Nephron progenitor cell (in vitro differentiated cells): ENCODE results near the gene ATP8B4.

Experiments used
- DNase-seq: peaks from one replicate; pipeline ENCODE4 v3.0.0; 2021
- H3K27ac Mint-ChIP-seq: 2 replicates; pipeline ENCODE4 v1.8.0; 2021; ENCODE audit warnings: mild to moderate bottlenecking, moderate library complexity, mixed read lengths
- H3K27me3 Mint-ChIP-seq: 2 replicates; pipeline ENCODE4 v1.8.0; 2021; ENCODE audit warnings: mild to moderate bottlenecking, low read depth, mixed read lengths; ENCODE audit not compliant: poor library complexity
- H3K36me3 Mint-ChIP-seq: 2 replicates; pipeline ENCODE4 v1.8.0; 2021; ENCODE audit warnings: low read depth, mixed read lengths
- H3K4me1 Mint-ChIP-seq: 2 replicates; pipeline ENCODE4 v1.8.0; 2021; ENCODE audit warnings: mixed read lengths
- H3K4me3 Mint-ChIP-seq: 2 replicates; pipeline ENCODE4 v1.8.0; 2021; ENCODE audit warnings: mild to moderate bottlenecking, moderate library complexity, mixed read lengths
- H3K9me3 Mint-ChIP-seq: 2 replicates; pipeline ENCODE4 v1.8.0; 2021; ENCODE audit warnings: mild to moderate bottlenecking, moderate library complexity, mixed read lengths
- TF ChIP-seq, protein P1 (sequence below): fragments of 200-600 bp; sonication (generic); IDR thresholded peaks from 2 replicates; pipeline ENCODE4 v1.5.0; 2021; ENCODE audit warnings: antibody characterized with exemption

ATP8B4 gene

DNA sequence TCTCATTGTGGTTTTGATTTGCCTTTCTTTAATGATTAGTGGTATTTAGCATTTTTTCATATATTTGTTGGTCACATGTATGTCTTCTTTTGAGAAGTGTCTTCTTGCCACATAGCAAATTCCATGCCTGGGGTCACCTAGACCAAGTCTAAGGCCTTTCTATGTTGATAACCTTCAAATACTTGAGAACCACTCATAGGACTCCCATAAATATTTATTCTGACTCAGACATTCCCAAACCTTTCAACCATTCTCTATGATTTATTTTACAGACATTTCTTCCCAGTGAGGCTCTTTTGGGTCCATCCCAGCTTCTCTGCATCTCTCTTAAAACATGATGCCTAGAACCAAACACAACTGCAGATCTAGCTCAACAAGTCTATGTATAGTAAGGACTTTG is 69.2 kb downstream of the ATP8B4 start:
- DNase-seq = no peak
- no peak overlapping the region for H3K27ac Mint-ChIP-seq
- H3K4me3 Mint-ChIP-seq = no peak overlapping the region
- peaks cover 3% of the 10 kb centered on the region for H3K36me3 Mint-ChIP-seq
- TF ChIP-seq, protein P1, sequence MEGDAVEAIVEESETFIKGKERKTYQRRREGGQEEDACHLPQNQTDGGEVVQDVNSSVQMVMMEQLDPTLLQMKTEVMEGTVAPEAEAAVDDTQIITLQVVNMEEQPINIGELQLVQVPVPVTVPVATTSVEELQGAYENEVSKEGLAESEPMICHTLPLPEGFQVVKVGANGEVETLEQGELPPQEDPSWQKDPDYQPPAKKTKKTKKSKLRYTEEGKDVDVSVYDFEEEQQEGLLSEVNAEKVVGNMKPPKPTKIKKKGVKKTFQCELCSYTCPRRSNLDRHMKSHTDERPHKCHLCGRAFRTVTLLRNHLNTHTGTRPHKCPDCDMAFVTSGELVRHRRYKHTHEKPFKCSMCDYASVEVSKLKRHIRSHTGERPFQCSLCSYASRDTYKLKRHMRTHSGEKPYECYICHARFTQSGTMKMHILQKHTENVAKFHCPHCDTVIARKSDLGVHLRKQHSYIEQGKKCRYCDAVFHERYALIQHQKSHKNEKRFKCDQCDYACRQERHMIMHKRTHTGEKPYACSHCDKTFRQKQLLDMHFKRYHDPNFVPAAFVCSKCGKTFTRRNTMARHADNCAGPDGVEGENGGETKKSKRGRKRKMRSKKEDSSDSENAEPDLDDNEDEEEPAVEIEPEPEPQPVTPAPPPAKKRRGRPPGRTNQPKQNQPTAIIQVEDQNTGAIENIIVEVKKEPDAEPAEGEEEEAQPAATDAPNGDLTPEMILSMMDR = no peak
- H3K9me3 Mint-ChIP-seq = peaks cover 9% of the 10 kb centered on the region
- no peaks in the 10 kb centered on the region for H3K4me1 Mint-ChIP-seq
- H3K27me3 Mint-ChIP-seq = peaks cover 2% of the 10 kb centered on the region

DNA sequence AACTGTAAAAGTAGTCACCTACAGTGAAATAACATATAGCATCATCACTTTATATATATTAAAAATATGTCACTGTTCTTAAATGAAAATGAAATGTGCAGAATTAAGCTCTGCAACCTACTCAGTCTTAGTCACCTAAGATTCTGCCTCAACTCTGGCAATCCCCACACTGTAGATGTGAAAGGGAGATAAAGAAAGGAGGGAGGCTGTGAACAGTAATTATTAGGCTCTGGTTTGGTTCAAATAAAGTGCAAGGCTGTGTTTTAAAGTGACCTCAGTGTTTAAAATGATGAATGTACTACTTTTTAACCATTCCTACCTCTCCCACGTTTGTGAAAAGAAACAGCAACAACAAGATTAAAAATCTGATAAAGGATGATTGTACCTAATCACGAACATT is 72.2 kb downstream of the ATP8B4 start:
- Mint-ChIP-seq H3K27me3 (peaks cover 2% of the 10 kb centered on the region), H3K4me1 (no peaks in the 10 kb centered on the region), H3K4me3 (no peak overlapping the region), H3K9me3 (peaks cover 20% of the 10 kb centered on the region), H3K36me3 (peaks cover 11% of the 10 kb centered on the region), H3K27ac (no peak overlapping the region)
- no peak for DNase-seq
- TF ChIP-seq, protein P1 = no peak

DNA sequence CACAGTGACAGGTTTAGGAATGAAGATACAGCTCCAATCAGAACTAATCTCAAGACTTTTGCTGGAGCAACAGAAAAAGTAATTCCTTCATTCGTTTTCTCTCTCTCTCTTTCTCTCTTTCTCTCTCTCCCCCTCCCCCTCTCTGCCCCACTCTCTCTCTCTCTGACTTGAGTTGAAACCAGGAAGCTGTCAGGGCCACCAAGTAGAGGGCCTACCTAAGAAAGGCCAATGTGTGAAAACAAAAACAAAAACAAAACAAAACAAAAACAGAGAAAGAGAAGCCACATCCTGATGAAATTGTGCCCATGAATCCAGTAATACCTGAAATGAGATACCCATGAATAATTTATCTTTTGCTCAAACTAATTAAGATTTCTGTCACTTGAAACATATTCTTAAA is 72.9 kb downstream of the ATP8B4 start:
- Mint-ChIP-seq H3K9me3 (peaks cover 25% of the 10 kb centered on the region), H3K27ac (no peak overlapping the region), H3K4me1 (no peaks in the 10 kb centered on the region), H3K4me3 (no peak overlapping the region), H3K36me3 (peaks cover 11% of the 10 kb centered on the region), H3K27me3 (peaks cover 2% of the 10 kb centered on the region)
- DNase-seq = no peak
- TF ChIP-seq, protein P1 = no peak

DNA sequence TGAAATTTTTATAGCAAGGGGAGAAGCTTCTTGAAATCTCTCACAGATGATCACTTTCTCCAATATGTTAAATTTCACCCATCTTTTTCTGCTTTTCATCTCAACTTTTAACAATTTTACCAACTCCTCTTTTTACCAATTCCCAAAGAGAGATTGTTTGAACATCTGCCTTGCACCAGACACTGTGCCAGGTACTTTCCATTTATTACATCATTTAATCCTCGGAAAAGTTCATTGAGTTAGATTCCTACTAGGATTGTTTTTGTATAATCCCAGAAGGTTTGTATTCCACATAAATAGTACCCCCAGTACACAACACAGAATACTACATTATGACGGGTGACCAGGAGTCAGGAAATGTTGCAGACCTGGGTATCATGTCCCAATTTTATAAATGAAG is 74.1 kb downstream of the ATP8B4 start:
- Mint-ChIP-seq H3K27ac (no peak overlapping the region), H3K4me1 (no peaks in the 10 kb centered on the region), H3K27me3 (peaks cover 2% of the 10 kb centered on the region), H3K9me3 (peaks cover 25% of the 10 kb centered on the region), H3K36me3 (peaks cover 11% of the 10 kb centered on the region), H3K4me3 (no peak overlapping the region)
- DNase-seq = no peak
- TF ChIP-seq, protein P1 = no peak

DNA sequence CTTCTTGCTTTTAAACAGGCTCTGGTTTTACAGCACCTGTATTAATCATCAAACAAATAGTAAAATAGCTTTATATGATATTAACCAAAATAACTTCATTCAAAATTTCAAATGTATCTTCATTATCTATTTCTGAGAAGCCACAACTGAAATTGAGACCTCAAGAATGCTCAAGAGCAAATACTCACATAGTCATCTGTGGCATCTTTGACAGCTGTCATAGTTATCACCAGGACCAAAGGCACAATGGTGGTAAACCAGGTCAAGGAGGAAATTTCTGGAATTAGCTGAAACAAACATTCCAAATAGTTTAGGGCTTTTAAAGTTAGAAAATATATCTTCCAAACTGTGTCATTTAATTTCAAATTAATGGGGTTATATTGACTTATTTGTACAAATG is 74.6 kb downstream of the ATP8B4 start:
- H3K27ac Mint-ChIP-seq = no peak overlapping the region
- DNase-seq = no peak

DNA sequence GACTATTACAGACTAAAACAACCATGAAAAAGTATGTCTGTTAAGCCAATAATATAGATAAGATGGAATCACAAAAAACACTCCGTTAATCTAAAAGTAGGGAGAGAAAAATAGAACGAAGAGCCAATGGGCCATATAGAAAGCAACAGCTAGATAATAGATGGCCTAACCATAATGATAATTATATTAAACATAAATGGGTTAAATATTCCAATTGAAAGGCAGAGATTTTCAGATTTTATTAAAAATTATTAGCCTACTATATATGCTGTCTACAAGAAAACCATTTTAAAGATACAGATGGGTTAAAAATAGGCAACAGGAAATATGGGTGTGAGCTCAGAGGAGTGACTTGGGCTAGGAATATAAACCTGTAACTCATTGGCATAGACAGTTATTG is 76.3 kb downstream of the ATP8B4 start:
- H3K9me3 Mint-ChIP-seq = peaks cover 25% of the 10 kb centered on the region
- no peak for DNase-seq
- peaks cover 11% of the 10 kb centered on the region for H3K36me3 Mint-ChIP-seq
- H3K4me3 Mint-ChIP-seq = no peak overlapping the region
- H3K27ac Mint-ChIP-seq = no peak overlapping the region
- H3K4me1 Mint-ChIP-seq = no peaks in the 10 kb centered on the region
- TF ChIP-seq, protein P1 = no peak
- H3K27me3 Mint-ChIP-seq = no peaks in the 10 kb centered on the region

More for the DNA sequence above, 74.6 kb downstream of the ATP8B4 start:
- TF ChIP-seq, protein P1 = no peak
- Mint-ChIP-seq H3K9me3 (peaks cover 25% of the 10 kb centered on the region), H3K27me3 (peaks cover 2% of the 10 kb centered on the region), H3K4me3 (no peak overlapping the region), H3K4me1 (no peaks in the 10 kb centered on the region), H3K36me3 (peaks cover 11% of the 10 kb centered on the region)
